CD4-positive, alpha-beta T cell (primary cell): ENCODE data around the gene DPEP2. TPM values are rescaled to one million over a fixed set of nuclear protein-coding genes. Genes with fewer than 3 reads are reported as not detected.

Source experiments
- ATAC-seq: fragments of 200-7000 bp; cut with Tn5 transposase; one replicate; pipeline ENCODE4 v1.10.0; 2022; ENCODE audit warnings: mild to moderate bottlenecking; ENCODE audit not compliant: poor library complexity
- CTCF ChIA-PET: fragments of 350-600 bp; sonication (Branson Sonifier 250); formaldehyde crosslinking; loops from one replicate; lab custom pipeline; 2021; ENCODE audit warnings: antibody characterized with exemption, inconsistent platforms; lab: Charles Lee
- POLR2A ChIA-PET: fragments of 350-600 bp; sonication (Branson Sonifier 250); formaldehyde crosslinking; loops from one replicate; lab custom pipeline; 2021; ENCODE audit warnings: antibody characterized with exemption, inconsistent platforms; lab: Charles Lee
- DNase-seq, 14 experiments: peaks; one replicate each; pipeline ENCODE4 v3.0.0-alpha.2; 2013 to 2020; ENCODE audit warnings: mixed read lengths in 2 of 14
- H3K27ac ChIP-seq, 2 donors: one replicate each; pipeline versions ENCODE4 v1.5.1 to v1.7.0; 2013; ENCODE audit warnings: low read length in 2 of 2, low read depth in 1 of 2, mild to moderate bottlenecking in 1 of 2
- H3K27me3 ChIP-seq, 2 experiments: 1 replicate in 1 of 2; 2 replicates in 1 of 2; pipeline versions ENCODE4 v1.6.1 to v1.7.0; 2013; ENCODE audit warnings: low read length in 2 of 2, control low read depth in 1 of 2, mild to moderate bottlenecking in 1 of 2, moderate library complexity in 1 of 2; ENCODE audit not compliant: insufficient read depth in 2 of 2, control insufficient read depth in 1 of 2
- H3K36me3 ChIP-seq: one replicate; pipeline ENCODE4 v1.6.1; 2013; ENCODE audit warnings: low read length, control low read depth; ENCODE audit not compliant: insufficient read depth
- H3K4me1 ChIP-seq: one replicate; pipeline ENCODE4 v1.6.1; 2013; ENCODE audit warnings: low read length, control low read depth; ENCODE audit not compliant: insufficient read depth
- H3K4me3 ChIP-seq: one replicate; pipeline ENCODE4 v1.5.1; 2013; ENCODE audit warnings: mild to moderate bottlenecking, low read length, moderate library complexity
- H3K9me3 ChIP-seq, 2 experiments: 1 replicate in 1 of 2; 2 replicates in 1 of 2; pipeline versions ENCODE4 v1.6.1 to v1.7.0; 2013; ENCODE audit warnings: low read length in 2 of 2, mild to moderate bottlenecking in 2 of 2, control low read depth in 1 of 2, moderate library complexity in 1 of 2; ENCODE audit not compliant: control insufficient read depth in 1 of 2, insufficient read depth in 1 of 2
- H3K27ac Mint-ChIP-seq: one replicate; pipeline ENCODE4 v1.8.0; 2020; ENCODE audit warnings: mixed read lengths
- H3K27me3 Mint-ChIP-seq: one replicate; pipeline ENCODE4 v1.8.0; 2021; ENCODE audit warnings: mixed read lengths
- H3K36me3 Mint-ChIP-seq: one replicate; pipeline ENCODE4 v1.8.0; 2021; ENCODE audit warnings: low read depth, mixed read lengths
- H3K4me1 Mint-ChIP-seq: one replicate; pipeline ENCODE4 v1.8.0; 2021; ENCODE audit warnings: low read depth, mixed read lengths
- H3K4me3 Mint-ChIP-seq: one replicate; pipeline ENCODE4 v1.8.0; 2020; ENCODE audit warnings: mild to moderate bottlenecking, mixed read lengths
- H3K9me3 Mint-ChIP-seq: one replicate; pipeline ENCODE4 v1.8.0; 2020; ENCODE audit warnings: mixed read lengths
- CTCF ChIP-seq: fragments of 200-600 bp; IDR thresholded peaks from one replicate; pipeline ENCODE4 v1.8.0; 2022; ENCODE audit warnings: antibody characterized with exemption, mild to moderate bottlenecking
- intact Hi-C, 2 experiments: fragments of 100-400 bp; cut with DNase I in 1 of 2; cut with micrococcal nuclease in 1 of 2; formaldehyde crosslinking; loops; one replicate each; pipeline versions ENCODE4 v1.15.1 to v1.9.0; 2023 to 2025; cut with DNase I, micrococcal nuclease
- total RNA-seq, 174 experiments: library from RNA in 2 of 174; stranded (reverse) in 2 of 174; gene quantifications; one replicate each; pipeline ENCODE4 v1.2.3 and lab custom pipeline; 2021 to 2026

DPEP2 gene
- total RNA-seq, 2 experiments from 2014 or later: 42.2 to 43.5 TPM

GRCh38 chr16:67963292-67963661 is 36.0 kb downstream of the DPEP2 start:
- H3K9me3 Mint-ChIP-seq: no peaks in the 10 kb centered on the region
- DNase-seq: no peak
- ChIA-PET CTCF (no interaction called here), POLR2A (no interaction called here)
- H3K4me1 ChIP-seq: peaks cover 17% of the 10 kb centered on the region
- no peak overlapping the region for H3K27ac Mint-ChIP-seq
- no peak for ATAC-seq
- H3K27me3 ChIP-seq: no peaks in the 10 kb centered on the region
- intact Hi-C loops: no loop called here
- H3K4me1 Mint-ChIP-seq: peaks cover 18% of the 10 kb centered on the region
- H3K9me3 ChIP-seq: no peaks in the 10 kb centered on the region
- TF ChIP-seq CTCF: no peak
- peaks cover 16% of the 10 kb centered on the region for H3K36me3 ChIP-seq
- no peak overlapping the region for H3K4me3 ChIP-seq
- peaks cover 20% of the 10 kb centered on the region for H3K36me3 Mint-ChIP-seq
- no peak overlapping the region for H3K4me3 Mint-ChIP-seq
- H3K27ac ChIP-seq: no peak overlapping the region
- H3K27me3 Mint-ChIP-seq: no peaks in the 10 kb centered on the region

GRCh38 chr16:67962135-67962534 is 37.1 kb downstream of the DPEP2 start:
- DNase-seq: no peak
- peaks cover 9% of the 10 kb centered on the region for H3K4me1 ChIP-seq
- no peak overlapping the region for H3K4me3 ChIP-seq
- peaks cover 19% of the 10 kb centered on the region for H3K36me3 ChIP-seq
- no peak overlapping the region for H3K27ac ChIP-seq
- POLR2A ChIA-PET: no interaction called here
- ATAC-seq: no peak
- H3K27ac Mint-ChIP-seq: no peak overlapping the region
- H3K27me3 ChIP-seq: no peaks in the 10 kb centered on the region
- H3K9me3 ChIP-seq: no peaks in the 10 kb centered on the region
- H3K9me3 Mint-ChIP-seq: no peaks in the 10 kb centered on the region
- no peak for TF ChIP-seq CTCF
- no peak overlapping the region for H3K4me3 Mint-ChIP-seq
- peaks cover 23% of the 10 kb centered on the region for H3K36me3 Mint-ChIP-seq
- no peaks in the 10 kb centered on the region for H3K27me3 Mint-ChIP-seq
- CTCF ChIA-PET: interaction anchor here (1.0 kb wide), 1 partner anchor 110 kb away, joined by 3 read pairs; no protein-coding TSS in a partner anchor
- H3K4me1 Mint-ChIP-seq: peaks cover 10% of the 10 kb centered on the region
- intact Hi-C loops: no loop called here

- TF ChIP-seq CTCF: no peak
- Histone ChIP-seq H3K4me3 (no peak overlapping the region), H3K36me3 (peaks cover 19% of the 10 kb centered on the region), H3K27me3 (no peaks in the 10 kb centered on the region), H3K9me3 (no peaks in the 10 kb centered on the region), H3K27ac (no peak overlapping the region), H3K4me1 (peaks cover 3% of the 10 kb centered on the region)
- ATAC-seq: no peak
- no peak for DNase-seq
- intact Hi-C loops: no loop called here
- H3K36me3 Mint-ChIP-seq: peaks cover 23% of the 10 kb centered on the region
- no peaks in the 10 kb centered on the region for H3K27me3 Mint-ChIP-seq
- ChIA-PET CTCF (interaction anchor here (1.0 kb wide), 1 partner anchor 110 kb away, joined by 3 read pairs; no protein-coding TSS in a partner anchor), POLR2A (no interaction called here)
- no peaks in the 10 kb centered on the region for H3K9me3 Mint-ChIP-seq
- peaks cover 4% of the 10 kb centered on the region for H3K4me1 Mint-ChIP-seq
- no peak overlapping the region for H3K4me3 Mint-ChIP-seq
- no peak overlapping the region for H3K27ac Mint-ChIP-seq
Measured at GRCh38 chr16:67961551-67961957, 37.7 kb downstream of the DPEP2 start.
